IPS DF 4.7 (cell line): ENCODE results near the gene BEX1.
"Not testable (repeated sequence)": the region's sequence is repeated elsewhere in the genome, so short reads cannot be mapped to it uniquely, and the experiment has no call there.

Experiments
- DNase-seq: peaks from one replicate; pipeline ENCODE4 v3.0.0-alpha.2; 2013; ENCODE audit warnings: low spot score; ENCODE audit errors: extremely low read depth

BEX1 gene

GRCh38 chrX:103063918-103064434 lies at the start of gene BEX1:
Gene BEX1, minus strand, starts transcription at chrX:103064171. Its CDS starts 897 bp downstream, at chrX:103063274.
- DNase-seq, result no peak

DNA sequence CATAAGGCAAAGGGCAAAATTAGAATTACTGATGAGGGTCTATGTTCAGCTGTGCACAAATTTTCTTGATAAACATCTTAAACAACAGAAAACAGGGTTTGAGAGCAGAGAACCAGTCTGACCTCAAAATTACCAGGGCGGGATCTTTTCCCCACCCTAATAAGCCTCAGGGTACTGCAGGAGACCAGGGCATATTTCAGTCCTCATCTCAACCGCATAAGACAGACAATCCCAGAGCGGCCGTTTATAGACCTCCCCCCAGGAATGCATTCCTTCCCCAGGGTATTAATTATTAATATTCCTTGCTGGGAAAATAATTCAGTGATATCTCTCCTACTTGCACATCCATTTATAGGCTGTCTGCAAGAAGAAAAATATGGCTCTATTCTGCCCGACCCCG lies 45.5 kb upstream of the BEX1 start:
- not testable (repeated sequence) for DNase-seq

DNA sequence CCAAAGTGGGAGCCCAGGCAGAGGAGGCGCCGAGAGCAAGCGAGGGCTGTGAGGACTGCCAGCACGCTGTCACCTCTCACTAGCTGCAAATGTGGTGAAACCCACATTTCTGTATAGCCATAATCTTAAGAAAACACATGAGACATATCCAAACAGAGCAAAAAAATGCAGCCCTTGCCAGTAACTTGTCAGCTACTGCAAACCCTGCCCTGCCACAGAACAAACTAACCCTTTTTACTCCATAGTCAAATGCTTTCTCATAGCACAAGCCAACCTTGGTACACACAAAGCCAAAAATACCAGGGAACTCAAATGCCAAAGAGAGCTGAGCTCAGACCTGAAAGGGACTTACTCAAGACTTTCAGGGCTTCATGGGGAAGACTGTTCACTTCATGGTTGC lies 43.9 kb upstream of the BEX1 start:
- no peak for DNase-seq

- not testable (repeated sequence) for DNase-seq
Measured at GRCh38 chrX:103107227-103107737, 43.3 kb upstream of the BEX1 start.

DNA sequence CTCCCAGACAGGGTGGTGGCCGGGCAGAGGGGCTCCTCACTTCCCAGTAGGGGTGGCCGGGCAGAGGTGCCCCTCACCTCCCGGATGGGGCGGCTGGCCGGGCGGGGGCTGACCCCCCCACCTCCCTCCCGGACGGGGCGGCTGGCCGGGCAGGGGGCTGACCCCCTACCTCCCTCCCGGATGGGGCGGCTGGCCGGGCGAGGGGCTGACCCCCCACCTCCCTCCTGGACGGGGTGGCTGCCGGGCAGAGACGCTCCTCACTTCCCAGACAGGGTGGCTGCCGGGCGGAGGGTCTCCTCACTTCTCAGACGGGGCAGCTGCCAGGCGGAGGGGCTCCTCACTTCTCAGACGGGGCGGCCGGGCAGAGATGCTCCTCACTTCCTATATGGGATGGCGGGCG lies 40.4 kb upstream of the BEX1 start:
- not testable (repeated sequence) for DNase-seq

GRCh38 chrX:103103866-103104265 lies 39.9 kb upstream of the BEX1 start:
- not testable (repeated sequence) for DNase-seq

GRCh38 chrX:103101299-103102042 lies 37.5 kb upstream of the BEX1 start:
- no peak for DNase-seq

DNA sequence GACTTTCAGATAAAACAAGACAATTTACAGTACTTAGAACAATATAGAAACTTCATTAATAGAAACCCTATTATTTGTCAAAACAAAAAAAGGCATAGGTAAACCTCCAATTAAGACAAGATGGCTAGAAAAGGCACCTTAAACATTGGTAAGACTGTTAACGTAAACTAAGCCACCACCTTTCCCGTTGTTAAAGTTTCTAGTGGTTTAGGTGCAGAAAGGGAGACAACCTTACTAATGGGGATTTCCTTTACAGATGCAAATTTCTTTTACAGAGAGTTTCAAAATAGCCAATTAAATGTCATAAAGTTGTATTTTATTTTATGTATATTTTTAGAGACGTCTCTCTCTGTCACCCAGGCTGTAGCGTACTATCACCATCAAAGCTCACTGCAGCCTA lies 36.5 kb upstream of the BEX1 start:
- DNase-seq, result no peak

GRCh38 chrX:103099691-103100090 lies 35.7 kb upstream of the BEX1 start:
- no peak for DNase-seq

DNA sequence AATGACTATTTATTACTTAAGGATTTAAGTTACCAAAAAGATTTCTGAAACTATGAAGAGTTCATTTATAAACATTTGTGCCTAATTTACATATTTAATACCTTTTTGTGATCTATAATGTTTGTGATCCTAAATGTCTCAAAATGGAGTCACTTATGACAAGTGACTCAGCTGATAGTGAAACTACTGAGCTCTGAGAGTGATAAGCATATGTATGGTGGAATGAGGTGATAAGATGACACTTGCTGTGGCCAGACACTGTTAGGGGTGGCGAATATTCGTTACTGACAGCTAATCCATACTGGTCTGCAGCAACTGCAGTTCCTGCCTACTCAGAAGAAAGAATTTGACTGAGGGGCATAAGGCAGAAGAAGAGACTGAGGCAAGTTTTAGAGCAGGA lies 34.5 kb upstream of the BEX1 start:
- DNase-seq, result no peak

DNA sequence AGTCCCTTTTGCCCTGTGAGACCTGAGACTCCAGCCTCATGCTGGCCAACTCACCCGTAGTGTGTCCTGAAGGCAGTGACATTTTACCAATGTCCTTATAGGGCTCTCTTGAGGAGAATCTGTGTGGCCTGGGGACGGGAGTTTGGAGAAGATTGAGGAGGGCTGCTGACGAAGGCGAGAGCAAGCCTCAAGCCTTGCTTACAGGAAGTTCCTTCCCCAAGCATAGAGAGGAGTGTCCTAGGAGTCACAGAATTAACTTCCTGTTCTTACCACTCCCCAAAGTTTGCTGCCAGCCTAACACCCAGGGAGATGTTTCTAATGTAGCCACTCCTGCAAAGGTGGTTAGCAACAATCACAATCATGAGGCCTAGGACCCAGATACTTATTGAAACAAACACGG lies 29.0 kb upstream of the BEX1 start, which contains the start of gene NXF3:
Gene NXF3 (minus strand): TSS at position 202 of the 400 bp plus-strand sequence. CDS start 120 bp downstream, at position 82.
- no peak for DNase-seq

GRCh38 chrX:103081051-103081450 lies 17.1 kb upstream of the BEX1 start:
- DNase-seq, result no peak

DNA sequence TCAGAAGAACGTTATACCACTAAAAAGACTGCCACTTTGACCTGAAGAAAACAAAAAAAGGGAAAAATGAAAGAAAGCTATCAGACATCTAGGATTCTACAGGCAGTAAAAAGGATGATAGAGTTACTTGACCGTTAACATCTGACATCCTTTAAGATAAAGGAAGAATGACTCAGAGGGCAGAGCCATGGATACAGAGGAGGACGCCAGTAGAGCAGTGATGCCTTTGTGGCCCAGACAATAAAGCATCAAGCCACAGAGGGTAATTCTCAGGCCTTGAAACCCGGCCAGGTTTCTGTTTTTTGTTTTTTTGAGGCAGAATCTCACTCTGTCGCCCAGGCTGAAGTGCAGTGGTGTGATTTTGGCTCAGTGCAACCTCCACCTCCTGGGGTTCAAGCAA lies 9.5 kb upstream of the BEX1 start:
- DNase-seq, result no peak

GRCh38 chrX:103066606-103067005 lies 2.6 kb upstream of the BEX1 start:
- DNase-seq, result no peak

DNA sequence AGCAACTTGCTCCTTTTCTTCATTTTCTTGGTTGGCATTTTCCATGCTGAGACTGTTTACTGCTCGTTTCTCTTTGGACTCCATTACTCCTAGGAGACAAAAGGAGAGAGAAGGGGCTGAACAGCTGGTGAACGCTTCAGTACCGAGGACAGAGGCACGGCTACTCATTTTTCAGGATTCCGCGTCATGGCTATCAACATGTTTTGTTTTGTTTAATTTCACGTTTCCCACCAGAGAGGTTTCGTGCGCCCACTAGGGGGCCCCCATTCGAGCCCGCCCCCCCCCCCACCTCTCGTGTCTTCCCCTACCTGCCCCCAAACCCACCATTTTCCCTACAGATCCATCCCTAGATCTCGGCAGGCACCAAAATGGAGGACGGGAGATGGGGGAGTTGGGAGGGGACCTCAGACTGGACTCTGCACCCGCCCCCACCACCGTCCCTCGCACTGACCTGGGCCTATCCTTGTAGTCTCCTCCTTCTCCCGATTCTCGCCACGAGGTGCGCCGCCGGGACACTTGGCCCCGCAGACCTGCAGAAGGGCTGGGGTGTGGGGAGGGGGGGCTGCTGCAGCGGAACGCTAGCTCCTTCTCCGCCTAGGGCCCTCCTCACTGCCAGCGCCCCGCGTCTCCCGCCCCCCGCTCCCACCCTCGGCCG lies 653 bp downstream of the BEX1 start:
- DNase-seq, result no peak

- no peak for DNase-seq
Measured at GRCh38 chrX:103061486-103061885, 2.5 kb downstream of the BEX1 start.

- no peak for DNase-seq
Measured at GRCh38 chrX:103056902-103057301, 7.1 kb downstream of the BEX1 start.

- DNase-seq, result no peak
Measured at GRCh38 chrX:103052625-103053024, 11.3 kb downstream of the BEX1 start.

GRCh38 chrX:103051260-103051789 lies 12.6 kb downstream of the BEX1 start:
- DNase-seq, result no peak

- not testable (repeated sequence) for DNase-seq
Measured at GRCh38 chrX:103033371-103033770, 30.6 kb downstream of the BEX1 start.

- no peak for DNase-seq
Measured at GRCh38 chrX:103017542-103017941, 46.4 kb downstream of the BEX1 start.

GRCh38 chrX:103012945-103013344 lies 51.0 kb downstream of the BEX1 start:
- no peak for DNase-seq
